ENCODE measurements around the gene TMEM108.

The TMEM108 gene

DNA sequence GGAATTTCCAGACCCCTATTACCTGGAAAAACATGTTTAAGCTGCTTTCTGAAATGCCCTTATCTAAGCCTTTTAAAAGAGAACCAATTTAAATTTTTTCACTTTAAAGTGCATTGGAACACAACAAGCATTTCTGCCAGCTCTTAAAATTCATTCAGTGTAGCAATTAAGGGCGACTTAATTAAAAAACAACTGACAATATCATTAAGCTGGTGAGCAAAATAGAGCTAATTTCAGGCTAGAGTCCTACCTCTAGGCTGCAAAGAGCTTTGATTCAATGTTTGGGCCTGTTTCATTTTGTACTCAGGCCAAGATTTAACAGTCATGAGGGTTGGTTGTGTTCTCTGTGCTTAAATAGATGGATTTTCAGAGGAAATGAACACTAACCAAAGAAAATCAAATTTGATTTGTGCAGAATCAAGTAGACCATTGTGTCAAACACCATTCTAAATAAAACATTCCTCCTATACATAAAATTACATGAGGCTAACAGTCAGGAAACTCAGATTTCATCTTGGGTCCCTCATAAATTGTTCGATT, 114.6 kb downstream of the TMEM108 start:
- H3K27ac Mint-ChIP-seq: no peak overlapping the region
- no peaks in the 10 kb centered on the region for H3K36me3 Mint-ChIP-seq (ENCODE audit: low read depth)
- no peaks in the 10 kb centered on the region for H3K9me3 Mint-ChIP-seq
- no peak overlapping the region for H3K4me3 Mint-ChIP-seq
- H3K4me1 Mint-ChIP-seq: no peaks in the 10 kb centered on the region
- TF ChIP-seq, protein P1, sequence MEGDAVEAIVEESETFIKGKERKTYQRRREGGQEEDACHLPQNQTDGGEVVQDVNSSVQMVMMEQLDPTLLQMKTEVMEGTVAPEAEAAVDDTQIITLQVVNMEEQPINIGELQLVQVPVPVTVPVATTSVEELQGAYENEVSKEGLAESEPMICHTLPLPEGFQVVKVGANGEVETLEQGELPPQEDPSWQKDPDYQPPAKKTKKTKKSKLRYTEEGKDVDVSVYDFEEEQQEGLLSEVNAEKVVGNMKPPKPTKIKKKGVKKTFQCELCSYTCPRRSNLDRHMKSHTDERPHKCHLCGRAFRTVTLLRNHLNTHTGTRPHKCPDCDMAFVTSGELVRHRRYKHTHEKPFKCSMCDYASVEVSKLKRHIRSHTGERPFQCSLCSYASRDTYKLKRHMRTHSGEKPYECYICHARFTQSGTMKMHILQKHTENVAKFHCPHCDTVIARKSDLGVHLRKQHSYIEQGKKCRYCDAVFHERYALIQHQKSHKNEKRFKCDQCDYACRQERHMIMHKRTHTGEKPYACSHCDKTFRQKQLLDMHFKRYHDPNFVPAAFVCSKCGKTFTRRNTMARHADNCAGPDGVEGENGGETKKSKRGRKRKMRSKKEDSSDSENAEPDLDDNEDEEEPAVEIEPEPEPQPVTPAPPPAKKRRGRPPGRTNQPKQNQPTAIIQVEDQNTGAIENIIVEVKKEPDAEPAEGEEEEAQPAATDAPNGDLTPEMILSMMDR (IDR thresholded peaks at IDR 0.05; ENCODE audit: unreplicated experiment in 3 of 3): no peak
- H3K27me3 Mint-ChIP-seq (ENCODE audit: low read depth): no peaks in the 10 kb centered on the region

DNA sequence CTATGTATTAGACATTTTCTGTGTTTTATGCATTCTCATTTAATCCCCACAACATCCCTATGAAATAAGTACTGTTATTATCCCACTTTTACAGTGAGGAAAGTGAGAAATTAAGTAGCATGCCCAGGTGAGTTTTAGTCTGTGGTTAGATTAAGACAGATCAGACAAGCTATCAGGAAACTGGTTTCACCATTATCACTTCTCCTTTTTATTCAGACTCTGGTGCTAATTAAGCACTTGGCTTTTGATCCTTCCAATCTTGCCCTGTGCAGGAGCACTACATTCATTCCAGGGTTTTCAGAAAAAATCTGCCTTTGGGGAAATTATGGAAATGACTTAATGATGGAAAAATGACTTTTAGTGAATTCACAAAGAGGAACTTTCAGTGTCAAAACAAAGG, 115.2 kb downstream of the TMEM108 start:
- Mint-ChIP-seq H3K4me3 (no peak overlapping the region), H3K9me3 (no peaks in the 10 kb centered on the region), H3K27me3 (ENCODE audit: low read depth) (no peaks in the 10 kb centered on the region), H3K27ac (no peak overlapping the region), H3K36me3 (ENCODE audit: low read depth) (no peaks in the 10 kb centered on the region), H3K4me1 (no peaks in the 10 kb centered on the region)
- TF ChIP-seq, protein P1 (IDR thresholded peaks at IDR 0.05; ENCODE audit: unreplicated experiment in 3 of 3): no peak

DNA sequence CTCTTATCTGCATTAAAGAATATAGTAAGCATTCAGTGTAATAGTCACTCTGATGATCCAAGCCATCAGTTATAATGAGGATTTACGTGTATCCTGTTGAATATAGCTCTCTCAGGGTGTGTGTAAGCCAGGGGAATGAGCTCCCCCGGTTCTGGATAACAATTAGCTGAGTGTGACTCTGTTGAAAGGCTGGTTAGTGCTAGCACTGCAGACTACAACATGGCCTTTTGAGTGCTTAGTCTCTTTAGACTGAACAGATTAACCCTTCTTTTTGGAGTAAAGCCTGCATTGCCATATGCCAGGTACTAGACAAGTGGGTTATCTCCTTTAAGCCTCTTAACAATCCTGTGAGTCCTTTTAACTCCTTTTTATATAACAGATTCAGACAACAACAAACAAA, 119.5 kb downstream of the TMEM108 start:
- no peaks in the 10 kb centered on the region for H3K27me3 Mint-ChIP-seq (ENCODE audit: low read depth)
- H3K36me3 Mint-ChIP-seq (ENCODE audit: low read depth): no peaks in the 10 kb centered on the region
- TF ChIP-seq, protein P1 (IDR thresholded peaks at IDR 0.05; ENCODE audit: unreplicated experiment in 3 of 3): no peak
- H3K4me3 Mint-ChIP-seq: no peak overlapping the region
- no peak overlapping the region for H3K27ac Mint-ChIP-seq
- H3K9me3 Mint-ChIP-seq: no peaks in the 10 kb centered on the region
- H3K4me1 Mint-ChIP-seq: peaks cover 6% of the 10 kb centered on the region

DNA sequence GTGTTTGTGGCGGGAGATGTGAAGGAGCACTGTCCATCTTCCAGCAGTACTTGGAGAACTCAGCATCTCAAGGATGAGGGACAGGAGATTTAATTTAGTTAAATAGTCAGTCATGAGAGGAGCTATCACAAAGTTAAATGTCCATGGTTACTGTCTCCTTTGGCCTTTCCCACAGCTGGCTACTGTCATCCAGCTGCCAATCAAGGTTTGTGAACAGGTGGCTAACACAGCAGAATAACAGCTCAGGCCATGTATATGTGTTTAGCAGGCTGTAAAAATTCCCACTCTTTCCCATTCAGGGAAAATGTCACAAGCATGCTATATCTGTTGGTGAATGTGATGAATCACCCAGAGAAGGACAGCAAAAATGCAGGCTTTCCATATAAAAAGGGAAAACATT, 120.5 kb downstream of the TMEM108 start:
- Mint-ChIP-seq H3K36me3 (ENCODE audit: low read depth) (no peaks in the 10 kb centered on the region), H3K27ac (no peak overlapping the region), H3K4me3 (no peak overlapping the region), H3K27me3 (ENCODE audit: low read depth) (no peaks in the 10 kb centered on the region), H3K4me1 (peaks cover 11% of the 10 kb centered on the region), H3K9me3 (no peaks in the 10 kb centered on the region)
- TF ChIP-seq, protein P1 (IDR thresholded peaks at IDR 0.05; ENCODE audit: unreplicated experiment in 3 of 3): no peak

DNA sequence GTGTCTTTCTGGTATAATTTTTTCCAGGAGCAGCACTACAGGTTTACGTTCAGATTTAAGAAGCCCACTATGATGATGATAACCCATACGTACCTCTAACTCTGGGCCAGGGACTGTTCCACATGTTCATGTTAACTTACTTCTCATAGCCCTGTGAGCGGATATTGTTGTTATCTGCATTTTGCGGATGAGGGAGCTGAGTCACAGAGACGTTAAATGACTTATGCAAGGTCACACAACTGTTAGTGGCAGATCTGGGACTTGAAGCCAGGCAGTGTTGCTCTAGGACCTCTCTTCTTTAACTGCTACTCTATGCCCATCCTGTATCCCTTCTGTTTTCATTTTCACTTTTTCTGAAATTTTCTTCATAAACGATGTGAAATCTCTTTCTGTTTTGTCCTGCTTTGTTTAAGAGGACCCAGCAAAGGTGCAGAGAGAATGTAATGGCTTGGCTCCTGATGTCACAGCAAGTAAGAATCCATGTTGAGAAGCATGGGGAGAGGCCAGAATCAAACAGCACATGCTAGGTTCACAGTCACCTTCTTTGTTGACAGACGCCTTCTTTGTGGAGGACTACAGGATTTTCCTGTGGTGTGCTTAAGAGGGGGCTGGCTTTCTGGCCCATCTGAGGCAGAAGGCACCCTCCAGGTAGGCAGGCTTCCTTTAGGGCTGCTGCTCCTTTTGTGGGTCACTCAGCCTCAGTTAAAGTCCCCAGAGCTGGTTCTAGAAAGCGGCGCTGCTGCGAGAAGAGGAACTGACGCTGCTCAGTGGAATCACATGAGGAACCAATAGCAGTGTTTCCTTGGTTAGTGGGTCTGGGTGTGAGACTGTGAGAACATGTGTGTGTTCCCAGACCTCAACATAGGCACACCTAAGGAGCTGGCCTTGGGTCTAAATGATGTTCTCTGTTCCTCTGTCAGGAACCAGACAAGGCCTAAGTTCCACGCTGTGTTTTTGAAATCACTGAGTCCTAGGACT, 121.6 kb downstream of the TMEM108 start:
- H3K27ac Mint-ChIP-seq: no peak overlapping the region
- H3K4me1 Mint-ChIP-seq: peaks cover 11% of the 10 kb centered on the region
- TF ChIP-seq, protein P1 (IDR thresholded peaks at IDR 0.05; ENCODE audit: unreplicated experiment in 3 of 3): no peak
- no peaks in the 10 kb centered on the region for H3K36me3 Mint-ChIP-seq (ENCODE audit: low read depth)
- no peaks in the 10 kb centered on the region for H3K27me3 Mint-ChIP-seq (ENCODE audit: low read depth)
- H3K4me3 Mint-ChIP-seq: no peak overlapping the region
- no peaks in the 10 kb centered on the region for H3K9me3 Mint-ChIP-seq
